ENCODE measurements around the gene MAN2A2.

- no peak for TF ChIP-seq CTCF (IDR thresholded peaks at IDR 0.05)
- no peak for TF ChIP-seq EP300 (IDR thresholded peaks at IDR 0.05)
Measured at GRCh38 chr15:90881181-90881977, 21.7 kb upstream of the MAN2A2 start.
